T-helper 2 cell treated with Interferon-gamma antibody and Interleukin-4, amounts not matched to agents 5 μg/mL and 100 μg/mL, for 36 hours (primary cell): ENCODE measurements around the gene TP53INP2.
"Not testable (repeated sequence)": the region's sequence is repeated elsewhere in the genome, so short reads cannot be mapped to it uniquely, and the experiment has no call there.

ENCODE experiments used
- DNase-seq: peaks from one replicate; pipeline ENCODE4 v3.0.0; 2021; ENCODE audit warnings: low spot score
- H3K27ac Mint-ChIP-seq: one replicate; pipeline ENCODE4 v1.8.0; 2021; ENCODE audit warnings: mild to moderate bottlenecking, mixed read lengths
- H3K27me3 Mint-ChIP-seq: one replicate; pipeline ENCODE4 v1.8.0; 2021; ENCODE audit warnings: low read depth, mixed read lengths
- H3K36me3 Mint-ChIP-seq: one replicate; pipeline ENCODE4 v1.8.0; 2021; ENCODE audit warnings: low read depth, mixed read lengths
- H3K4me1 Mint-ChIP-seq: one replicate; pipeline ENCODE4 v1.8.0; 2021; ENCODE audit warnings: low read depth, mixed read lengths
- H3K4me3 Mint-ChIP-seq: one replicate; pipeline ENCODE4 v1.8.0; 2022; ENCODE audit warnings: mild to moderate bottlenecking, moderate library complexity, mixed read lengths
- H3K9me3 Mint-ChIP-seq: one replicate; pipeline ENCODE4 v1.8.0; 2021; ENCODE audit warnings: mixed read lengths

The TP53INP2 gene

DNA sequence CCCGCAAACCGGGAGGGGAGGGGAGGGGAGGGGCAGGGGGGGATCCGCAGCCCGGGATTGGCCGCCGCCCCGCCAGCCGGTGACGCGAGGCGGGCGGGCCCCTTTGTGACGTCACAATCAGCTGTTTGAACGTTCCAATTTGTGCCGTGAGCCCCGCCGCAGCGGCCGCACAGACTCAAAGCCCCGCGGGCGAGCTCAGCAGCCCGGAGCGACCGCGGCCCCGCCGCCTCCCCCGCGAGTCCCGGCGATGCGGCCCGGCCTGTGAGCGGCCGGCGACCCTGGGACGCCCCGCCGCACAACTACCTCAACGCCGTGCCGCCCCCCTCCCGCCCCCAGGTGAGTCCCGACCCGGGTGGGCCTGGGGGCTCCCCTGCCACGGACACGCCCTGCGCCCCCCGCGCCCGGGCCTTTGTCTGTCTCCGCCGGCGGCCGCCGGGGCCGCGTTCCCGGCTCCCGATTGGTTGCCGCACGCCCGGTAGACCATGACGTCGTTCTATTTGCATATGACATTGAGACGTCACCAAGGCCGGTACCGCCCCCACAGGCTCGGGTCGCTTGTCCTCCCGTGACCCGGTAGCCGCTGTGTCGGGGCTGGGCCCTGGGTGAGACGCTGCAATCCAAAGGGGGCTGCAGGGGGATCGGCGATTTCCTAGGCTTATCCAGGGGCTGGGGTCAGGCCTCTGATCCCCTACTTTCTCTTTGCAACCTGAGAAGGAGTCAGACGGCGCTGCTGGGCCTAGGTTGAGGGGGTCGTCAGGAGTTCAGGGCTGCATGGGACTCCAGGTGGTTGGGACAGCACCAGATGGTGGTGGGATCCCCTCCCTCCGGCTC is at the start of gene TP53INP2:
TP53INP2 (plus strand) TSS at position 168 of the 831 bp plus-strand sequence. CDS start 4,396 bp downstream, outside the sequence.
- H3K4me1 Mint-ChIP-seq: peaks cover 28% of the 10 kb centered on the region
- peak within 1 kb of the TSS; percentile 93 for H3K4me3 Mint-ChIP-seq
- H3K9me3 Mint-ChIP-seq: no peaks in the 10 kb centered on the region
- DNase-seq: peak; percentile 86
- peak within 1 kb of the TSS; percentile 94 for H3K27ac Mint-ChIP-seq
- H3K27me3 Mint-ChIP-seq: peaks cover 12% of the 10 kb centered on the region
- H3K36me3 Mint-ChIP-seq: no peaks in the 10 kb centered on the region

DNA sequence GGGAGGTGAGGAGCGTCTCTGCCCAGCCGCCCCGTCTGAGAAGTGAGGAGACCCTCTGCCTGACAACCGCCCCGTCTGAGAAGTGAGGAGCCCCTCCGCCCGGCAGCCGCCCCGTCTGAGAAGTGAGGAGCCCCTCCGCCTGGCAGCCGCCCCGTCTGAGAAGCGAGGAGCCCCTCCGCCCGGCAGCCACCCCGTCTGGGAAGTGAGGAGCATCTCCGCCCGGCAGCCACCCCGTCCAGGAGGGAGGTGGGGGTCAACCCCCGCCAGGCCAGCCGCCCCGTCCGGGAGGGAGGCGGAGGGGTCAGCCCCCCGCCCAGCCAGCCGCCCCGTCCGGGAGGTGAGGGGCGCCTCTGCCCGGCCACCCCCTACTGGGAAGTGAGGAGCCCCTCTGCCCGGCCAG is 45.5 kb upstream of the TP53INP2 start:
- H3K36me3 Mint-ChIP-seq, H3K9me3 Mint-ChIP-seq, DNase-seq, H3K27me3 Mint-ChIP-seq, H3K4me1 Mint-ChIP-seq, H3K4me3 Mint-ChIP-seq, H3K27ac Mint-ChIP-seq: not testable (repeated sequence)

DNA sequence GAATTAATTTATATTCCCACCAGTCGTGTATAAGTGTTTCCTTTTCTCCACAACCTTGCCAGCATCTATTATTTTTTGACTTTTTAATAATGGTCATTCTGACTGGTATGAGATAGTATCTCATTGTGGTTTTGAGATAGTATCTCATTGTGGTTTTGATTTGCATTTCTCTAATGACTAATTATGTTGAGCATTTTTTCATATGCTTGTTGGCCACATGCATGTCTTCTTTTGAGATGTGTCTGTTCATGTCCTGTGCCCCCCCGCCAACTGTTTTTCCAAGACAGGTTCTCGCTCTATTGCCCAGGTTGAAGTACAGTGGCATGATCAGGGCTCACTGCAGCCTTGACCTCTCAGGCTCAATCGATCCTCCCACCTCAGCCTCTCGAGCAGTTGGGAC is 42.3 kb upstream of the TP53INP2 start:
- H3K36me3 Mint-ChIP-seq, H3K27ac Mint-ChIP-seq, H3K27me3 Mint-ChIP-seq, H3K4me1 Mint-ChIP-seq, H3K4me3 Mint-ChIP-seq, DNase-seq, H3K9me3 Mint-ChIP-seq: not testable (repeated sequence)

GRCh38 chr20:34663213-34663943 is 40.8 kb upstream of the TP53INP2 start:
- Mint-ChIP-seq H3K4me1 (peaks cover 6% of the 10 kb centered on the region), H3K27ac (no peak overlapping the region), H3K27me3 (no peaks in the 10 kb centered on the region), H3K36me3 (no peaks in the 10 kb centered on the region), H3K4me3 (no peak overlapping the region), H3K9me3 (no peaks in the 10 kb centered on the region)
- DNase-seq: no peak

GRCh38 chr20:34664751-34665150 is 39.4 kb upstream of the TP53INP2 start:
- H3K4me3 Mint-ChIP-seq, H3K4me1 Mint-ChIP-seq, DNase-seq, H3K27ac Mint-ChIP-seq, H3K36me3 Mint-ChIP-seq, H3K9me3 Mint-ChIP-seq, H3K27me3 Mint-ChIP-seq: not testable (repeated sequence)

DNA sequence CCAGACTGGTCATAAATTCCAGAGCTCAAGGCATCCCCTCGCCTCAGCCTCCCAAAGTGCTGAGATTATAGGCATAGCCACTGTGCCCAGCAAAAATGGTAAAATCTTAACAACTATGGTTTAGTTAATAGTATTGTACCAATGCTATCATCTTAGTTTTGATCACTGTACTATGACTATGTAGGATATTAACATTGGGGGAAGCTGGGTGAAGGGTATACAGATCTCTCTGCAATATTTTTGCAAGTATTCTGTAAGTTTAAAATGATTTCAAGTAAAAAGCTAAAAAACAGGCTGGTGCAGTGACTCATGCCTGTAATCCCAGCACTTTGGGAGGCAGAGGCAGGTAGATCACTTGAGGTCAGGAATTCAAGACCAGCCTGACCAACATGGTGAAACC is 35.0 kb upstream of the TP53INP2 start:
- no peak for DNase-seq
- peaks cover 3% of the 10 kb centered on the region for H3K36me3 Mint-ChIP-seq
- H3K4me1 Mint-ChIP-seq: no peaks in the 10 kb centered on the region
- H3K27ac Mint-ChIP-seq: no peak overlapping the region
- H3K9me3 Mint-ChIP-seq: no peaks in the 10 kb centered on the region
- H3K4me3 Mint-ChIP-seq: no peak overlapping the region
- H3K27me3 Mint-ChIP-seq: no peaks in the 10 kb centered on the region

GRCh38 chr20:34673412-34673811 is 30.7 kb upstream of the TP53INP2 start:
- H3K36me3 Mint-ChIP-seq: peaks cover 3% of the 10 kb centered on the region
- no peaks in the 10 kb centered on the region for H3K27me3 Mint-ChIP-seq
- no peak for DNase-seq
- H3K27ac Mint-ChIP-seq: no peak overlapping the region
- H3K9me3 Mint-ChIP-seq: no peaks in the 10 kb centered on the region
- H3K4me3 Mint-ChIP-seq: no peak overlapping the region
- peaks cover 14% of the 10 kb centered on the region for H3K4me1 Mint-ChIP-seq

DNA sequence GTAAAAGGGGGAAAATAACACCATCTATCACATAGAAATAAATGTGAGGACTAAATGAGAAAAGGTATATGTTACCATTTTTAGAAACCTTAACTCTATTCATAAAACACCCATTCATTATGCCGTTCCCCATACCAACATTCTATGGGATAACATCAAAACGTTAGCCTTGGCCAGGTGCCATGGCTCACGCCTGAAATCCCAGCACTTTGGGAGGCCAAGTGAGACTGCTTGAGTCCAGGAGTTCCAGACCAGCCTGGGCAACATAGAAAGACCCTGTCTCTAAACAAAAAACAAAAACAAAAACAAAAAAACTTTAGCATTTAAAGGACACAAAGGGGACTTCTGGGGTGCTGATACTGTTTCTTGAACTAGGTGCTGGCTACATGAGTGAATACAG is 28.6 kb upstream of the TP53INP2 start:
- H3K9me3 Mint-ChIP-seq: no peaks in the 10 kb centered on the region
- H3K36me3 Mint-ChIP-seq: no peaks in the 10 kb centered on the region
- no peak for DNase-seq
- no peak overlapping the region for H3K4me3 Mint-ChIP-seq
- H3K27me3 Mint-ChIP-seq: no peaks in the 10 kb centered on the region
- H3K4me1 Mint-ChIP-seq: peaks cover 17% of the 10 kb centered on the region
- no peak overlapping the region for H3K27ac Mint-ChIP-seq

DNA sequence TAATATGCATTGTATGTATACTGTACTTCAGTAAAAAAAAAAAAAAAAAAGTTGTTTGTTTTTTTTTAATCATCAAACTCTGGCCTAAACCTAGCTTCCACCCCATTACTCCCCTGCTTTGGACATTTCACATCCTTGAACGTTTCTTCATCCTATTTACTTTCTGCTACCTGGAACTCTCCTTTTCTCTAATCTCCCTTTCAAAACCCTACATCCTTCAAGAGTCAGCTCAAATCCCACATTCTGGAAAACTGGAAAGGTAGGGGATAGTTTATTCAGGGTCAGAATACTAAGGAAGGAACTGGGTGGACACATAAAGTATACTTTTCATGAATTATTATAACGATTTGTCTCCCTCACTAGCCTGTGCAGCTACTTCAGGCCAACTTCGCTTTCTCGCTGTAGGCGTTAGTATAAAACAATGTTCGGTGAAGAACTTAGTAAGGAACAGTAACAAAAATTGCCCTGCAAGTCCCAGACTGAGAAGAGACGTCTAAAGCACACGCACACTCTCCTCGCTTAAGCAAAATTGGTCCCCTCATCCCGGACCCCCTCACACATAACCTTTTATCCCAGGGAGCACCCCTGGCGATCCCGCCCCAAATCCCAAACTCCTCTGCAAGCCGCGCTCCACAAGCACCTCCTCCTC is 28.0 kb upstream of the TP53INP2 start:
- Mint-ChIP-seq H3K36me3 (no peaks in the 10 kb centered on the region), H3K4me1 (peaks cover 17% of the 10 kb centered on the region), H3K9me3 (no peaks in the 10 kb centered on the region), H3K27ac (peak overlapping the region; percentile 96), H3K27me3 (no peaks in the 10 kb centered on the region), H3K4me3 (peak overlapping the region; percentile 99)
- no peak for DNase-seq

DNA sequence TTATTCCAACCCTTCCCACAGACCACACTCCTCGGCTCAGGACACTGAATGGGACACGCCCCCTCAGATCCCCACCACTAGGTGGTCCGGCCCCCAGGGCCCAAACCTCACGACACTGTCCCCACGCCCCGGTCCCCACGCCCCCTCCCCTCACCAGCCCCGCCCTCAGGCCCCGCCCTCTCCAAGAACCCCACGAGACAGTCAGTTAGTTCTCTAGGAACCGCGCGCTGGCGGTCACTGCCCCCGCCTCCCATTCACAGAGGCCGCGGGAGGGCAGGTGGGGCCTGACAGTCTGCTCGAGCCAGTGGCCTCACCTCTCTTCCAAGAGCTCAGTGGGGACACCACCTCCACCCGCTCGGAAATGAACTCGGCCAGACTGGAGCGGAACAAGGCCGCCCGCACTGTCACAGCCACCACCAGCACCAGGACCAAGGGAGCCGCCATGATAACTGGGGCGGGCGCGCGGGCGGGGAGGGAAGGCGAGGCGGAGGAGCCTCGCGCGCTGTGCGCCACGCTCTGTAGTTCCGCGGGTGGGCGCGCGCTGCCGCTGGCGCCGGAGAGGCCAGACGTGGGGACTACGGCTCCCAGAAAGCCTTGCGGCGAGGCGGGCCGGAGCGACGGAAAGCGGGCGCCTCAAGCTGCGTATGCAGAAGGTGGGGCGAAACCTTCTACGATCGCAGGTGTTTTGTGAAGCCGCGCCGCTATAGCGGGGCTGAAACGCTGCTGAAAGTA is 27.3 kb upstream of the TP53INP2 start, which contains the start of gene PIGU:
PIGU (minus strand) TSS at position 451 of the 732 bp plus-strand sequence; CDS start at position 444, 7 bp downstream.
- no peaks in the 10 kb centered on the region for H3K9me3 Mint-ChIP-seq
- DNase-seq: peak; percentile 97
- H3K4me1 Mint-ChIP-seq: peaks cover 17% of the 10 kb centered on the region
- no peaks in the 10 kb centered on the region for H3K36me3 Mint-ChIP-seq
- peak within 1 kb of the TSS; percentile 99 for H3K4me3 Mint-ChIP-seq
- H3K27me3 Mint-ChIP-seq: no peaks in the 10 kb centered on the region
- H3K27ac Mint-ChIP-seq: peak within 1 kb of the TSS; percentile 96

- Mint-ChIP-seq H3K27me3 (no peaks in the 10 kb centered on the region), H3K4me3 (no peak overlapping the region), H3K36me3 (no peaks in the 10 kb centered on the region), H3K9me3 (no peaks in the 10 kb centered on the region), H3K27ac (no peak overlapping the region), H3K4me1 (peaks cover 13% of the 10 kb centered on the region)
- DNase-seq: no peak
These were observed 23.5 kb upstream of the TP53INP2 start for GRCh38 chr20:34680586-34681175.

DNA sequence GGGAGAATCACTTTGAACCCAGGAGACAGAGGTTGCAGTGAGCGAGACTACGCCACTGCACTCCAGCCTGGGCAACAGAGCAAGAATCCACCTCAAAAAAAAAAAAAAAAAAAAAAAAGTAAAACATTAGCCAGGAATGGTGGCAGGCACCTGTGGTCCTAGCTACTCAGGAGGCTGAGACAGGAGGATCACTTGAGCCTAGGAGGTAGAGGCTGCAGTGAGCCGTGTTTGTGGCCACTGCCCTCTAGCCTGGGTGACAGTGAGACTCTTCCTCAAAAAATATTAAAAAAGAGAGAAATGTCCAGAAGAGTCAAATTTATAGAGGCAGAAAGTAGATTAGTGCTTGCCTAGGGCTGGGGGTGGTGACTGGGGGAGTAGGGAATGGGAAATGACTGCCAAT is 20.5 kb upstream of the TP53INP2 start:
- H3K4me3 Mint-ChIP-seq: no peak overlapping the region
- peaks cover 4% of the 10 kb centered on the region for H3K4me1 Mint-ChIP-seq
- H3K27me3 Mint-ChIP-seq: no peaks in the 10 kb centered on the region
- no peaks in the 10 kb centered on the region for H3K36me3 Mint-ChIP-seq
- DNase-seq: no peak
- no peak overlapping the region for H3K27ac Mint-ChIP-seq
- H3K9me3 Mint-ChIP-seq: no peaks in the 10 kb centered on the region

DNA sequence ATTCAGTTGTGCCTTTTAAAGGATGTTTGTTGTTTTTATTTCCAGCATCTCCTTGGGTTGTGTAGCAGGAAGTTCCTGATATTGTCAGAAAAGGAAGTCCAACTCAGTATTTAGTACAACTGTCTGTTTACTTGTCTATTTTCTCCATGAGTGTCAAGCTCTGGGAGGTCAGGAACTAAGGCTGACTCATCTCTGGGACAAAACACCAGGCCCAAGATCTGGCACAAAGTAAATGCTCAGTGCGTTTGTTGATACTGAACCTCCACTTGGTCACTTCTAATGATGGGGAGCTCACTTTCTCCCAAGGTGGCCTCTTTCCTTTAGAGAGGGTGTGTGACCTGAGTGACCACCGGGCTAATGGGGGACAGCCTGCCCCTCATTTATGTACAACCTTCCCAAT is 14.7 kb upstream of the TP53INP2 start:
- no peak overlapping the region for H3K4me3 Mint-ChIP-seq
- no peaks in the 10 kb centered on the region for H3K4me1 Mint-ChIP-seq
- no peak for DNase-seq
- H3K36me3 Mint-ChIP-seq: no peaks in the 10 kb centered on the region
- no peak overlapping the region for H3K27ac Mint-ChIP-seq
- peaks cover 3% of the 10 kb centered on the region for H3K27me3 Mint-ChIP-seq
- H3K9me3 Mint-ChIP-seq: no peaks in the 10 kb centered on the region
